Activated CD8-positive, alpha-beta memory T cell treated with anti-CD3 and anti-CD28 coated beads for 36 hours (primary cell): ENCODE results near the gene DHRSX. TPM values are rescaled to one million over a fixed set of nuclear protein-coding genes. Genes with fewer than 3 reads are reported as not detected.

Experiments used
- CTCF ChIA-PET: fragments of 350-600 bp; sonication (Branson Sonifier 250); formaldehyde crosslinking; loops from one replicate; lab custom pipeline; 2021; ENCODE audit warnings: antibody characterized with exemption; lab: Charles Lee
- POLR2A ChIA-PET: fragments of 350-600 bp; sonication (Branson Sonifier 250); formaldehyde crosslinking; loops from one replicate; lab custom pipeline; 2021; ENCODE audit warnings: antibody characterized with exemption; lab: Charles Lee
- total RNA-seq, 2 experiments: library from RNA; stranded (reverse); gene quantifications; one replicate each; pipeline ENCODE4 v1.2.3, GENCODE V29; 2021

DHRSX gene
- total RNA-seq, 2 experiments from 2014 or later, result 27.8 to 29.2 TPM

GRCh38 chrX:2193273-2193592 is 307.5 kb downstream of the DHRSX start:
- POLR2A ChIA-PET, result no interaction called here

GRCh38 chrX:2192584-2193272 is 308.0 kb downstream of the DHRSX start:
- ChIA-PET CTCF (no interaction called here), POLR2A (no interaction called here)

More at GRCh38 chrX:2193273-2193592, 307.5 kb downstream of the DHRSX start:
- CTCF ChIA-PET, result no interaction called here

GRCh38 chrX:2188840-2189239 is 311.9 kb downstream of the DHRSX start:
- ChIA-PET POLR2A (no interaction called here), CTCF (no interaction called here)

- CTCF ChIA-PET, result no interaction called here
Measured at GRCh38 chrX:2188330-2188792, 312.4 kb downstream of the DHRSX start.

GRCh38 chrX:2187352-2188115 is 313.2 kb downstream of the DHRSX start:
- ChIA-PET POLR2A (no interaction called here), CTCF (no interaction called here)

More at GRCh38 chrX:2188330-2188792, 312.4 kb downstream of the DHRSX start:
- POLR2A ChIA-PET, result no interaction called here

- CTCF ChIA-PET, result no interaction called here
- POLR2A ChIA-PET, result no interaction called here
Measured at GRCh38 chrX:2185341-2186082, 315.3 kb downstream of the DHRSX start.

GRCh38 chrX:2184089-2184488 is 316.7 kb downstream of the DHRSX start:
- ChIA-PET CTCF (no interaction called here), POLR2A (no interaction called here)

- CTCF ChIA-PET, result no interaction called here
- POLR2A ChIA-PET, result no interaction called here
Measured at GRCh38 chrX:2183193-2183725, 317.5 kb downstream of the DHRSX start.

GRCh38 chrX:2177541-2177940 is 323.2 kb downstream of the DHRSX start:
- CTCF ChIA-PET, result no interaction called here

GRCh38 chrX:2176733-2177132 is 324.0 kb downstream of the DHRSX start:
- ChIA-PET CTCF (no interaction called here), POLR2A (no interaction called here)

More at GRCh38 chrX:2177541-2177940, 323.2 kb downstream of the DHRSX start:
- POLR2A ChIA-PET, result no interaction called here

GRCh38 chrX:2176274-2176673 is 324.5 kb downstream of the DHRSX start:
- POLR2A ChIA-PET, result no interaction called here
- CTCF ChIA-PET, result no interaction called here

- CTCF ChIA-PET, result no interaction called here
Measured at GRCh38 chrX:2172359-2172758, 328.4 kb downstream of the DHRSX start.

More at GRCh38 chrX:2172359-2172758, 328.4 kb downstream of the DHRSX start:
- POLR2A ChIA-PET, result no interaction called here

Other genes starting within 250 kb of the DHRSX start
- gene ZBED1, start within 50 bp of the DHRSX start, total RNA-seq, result 10 to 100 TPM; 32.2 to 32.3 TPM
- 100 to 1,000 TPM; 223 to 228 TPM for gene CD99, start 190.3 kb upstream of the DHRSX start, total RNA-seq